NCI-H2081 treated with DMSO at 0.1 percent for 48 hours (cell line): ENCODE measurements around the gene ZNF341.
"Not testable (repeated sequence)": the region's sequence is repeated elsewhere in the genome, so short reads cannot be mapped to it uniquely, and the experiment has no call there.

Source experiments
- DNase-seq: peaks from one replicate; lab custom pipeline; 2025; lab: John Stamatoyannopoulos, UW

The ZNF341 gene

DNA sequence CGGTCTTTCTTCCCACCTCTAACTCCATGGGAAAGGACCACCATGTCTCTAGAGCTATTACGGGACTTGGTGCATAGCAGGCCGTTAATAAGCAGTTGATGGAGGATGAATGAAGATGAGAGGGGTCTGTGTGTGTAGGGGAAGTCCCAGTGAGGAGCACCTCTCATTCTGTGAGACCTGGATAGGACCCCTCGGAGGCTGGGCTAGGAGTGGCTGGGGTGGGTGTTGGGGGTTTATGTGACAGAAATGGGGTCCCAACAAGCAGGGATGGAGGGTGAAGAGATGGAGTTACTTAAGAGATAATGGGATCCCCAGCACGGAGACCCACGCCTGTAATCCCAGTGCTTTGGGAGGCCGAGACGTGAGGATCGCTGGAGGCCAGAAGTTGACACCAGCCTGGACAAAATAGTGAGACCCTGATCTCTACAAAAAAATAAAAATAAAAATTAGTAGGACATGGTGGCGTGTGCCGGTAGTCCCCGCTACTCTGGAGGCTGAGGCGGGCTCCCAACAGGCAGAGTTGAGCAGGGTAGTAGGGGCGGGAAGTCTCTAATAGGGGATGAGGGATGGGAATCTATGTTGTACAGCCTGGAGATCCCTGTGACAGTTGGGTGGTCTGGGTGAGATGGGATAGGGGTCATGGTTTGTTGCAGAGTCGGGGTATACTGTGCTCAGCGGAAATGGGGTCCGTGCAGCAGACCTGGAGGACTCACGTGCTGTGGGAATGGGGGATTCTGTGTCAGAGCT, 677 bp upstream of the ZNF341 start:
- no peak for DNase-seq

- no peak for DNase-seq
Observed at GRCh38 chr20:33732166-33732970, 572 bp downstream of the ZNF341 start.

GRCh38 chr20:33733654-33734576, 2.1 kb downstream of the ZNF341 start:
- DNase-seq = no peak

DNA sequence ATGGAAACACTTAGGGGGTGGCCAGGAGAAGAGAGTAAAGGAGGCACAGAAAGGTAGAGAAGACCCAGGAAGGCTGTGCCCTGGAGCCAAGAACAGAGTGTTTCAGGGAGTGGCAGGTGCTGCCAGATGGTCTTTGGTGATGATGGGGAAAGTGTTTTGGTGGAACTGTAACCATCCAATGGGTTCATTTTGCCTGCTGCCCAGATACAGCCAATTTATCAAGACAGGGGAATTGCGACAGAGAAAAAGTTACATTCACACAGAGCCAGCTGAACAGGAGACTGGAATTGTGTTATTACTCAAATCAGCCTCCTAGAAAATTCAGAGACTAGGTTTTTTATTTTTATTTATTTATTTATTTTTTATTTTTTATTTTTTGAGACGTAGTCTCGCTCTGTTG, 5.2 kb downstream of the ZNF341 start:
- DNase-seq = no peak

DNA sequence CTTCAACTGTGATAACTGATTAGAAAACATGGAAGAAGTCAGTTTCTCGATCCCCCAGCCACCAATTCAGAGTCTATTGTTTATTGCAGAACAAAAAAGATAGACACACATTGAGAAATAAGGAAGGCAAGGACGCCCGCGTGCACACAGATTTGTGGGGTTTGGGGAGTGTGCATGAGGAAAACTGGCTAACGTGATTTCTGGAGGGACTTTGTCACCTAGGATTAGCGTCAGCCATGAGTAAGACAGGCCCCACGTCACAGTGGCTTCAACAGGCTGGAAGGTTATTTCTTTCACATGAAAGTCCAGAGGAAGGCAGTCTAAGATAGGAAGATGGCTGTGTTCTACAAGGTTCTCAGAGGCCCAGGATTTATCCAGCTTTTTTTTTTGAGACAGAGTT, 7.7 kb downstream of the ZNF341 start:
- no peak for DNase-seq

DNA sequence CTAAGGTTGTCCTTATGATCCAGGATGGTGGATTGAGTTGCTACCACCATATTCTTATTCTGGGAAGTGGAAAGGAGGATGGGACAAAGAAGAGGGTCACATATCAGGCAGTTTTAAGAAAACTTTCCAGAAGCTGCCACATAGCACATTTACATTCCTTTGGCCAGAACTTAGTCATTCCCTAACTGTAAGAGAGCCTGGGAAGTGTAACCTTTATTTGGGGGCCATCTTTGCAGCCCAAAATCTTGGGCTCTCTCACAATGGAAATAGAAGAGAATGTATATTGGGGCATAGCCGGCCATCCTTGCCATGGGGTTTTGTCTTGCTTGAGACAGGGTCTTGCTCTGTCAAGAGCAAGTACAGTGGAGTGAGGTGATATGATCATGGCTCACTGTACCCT, 8.4 kb downstream of the ZNF341 start:
- DNase-seq = no peak

- no peak for DNase-seq
Observed at GRCh38 chr20:33744181-33744580, 12.4 kb downstream of the ZNF341 start.

DNA sequence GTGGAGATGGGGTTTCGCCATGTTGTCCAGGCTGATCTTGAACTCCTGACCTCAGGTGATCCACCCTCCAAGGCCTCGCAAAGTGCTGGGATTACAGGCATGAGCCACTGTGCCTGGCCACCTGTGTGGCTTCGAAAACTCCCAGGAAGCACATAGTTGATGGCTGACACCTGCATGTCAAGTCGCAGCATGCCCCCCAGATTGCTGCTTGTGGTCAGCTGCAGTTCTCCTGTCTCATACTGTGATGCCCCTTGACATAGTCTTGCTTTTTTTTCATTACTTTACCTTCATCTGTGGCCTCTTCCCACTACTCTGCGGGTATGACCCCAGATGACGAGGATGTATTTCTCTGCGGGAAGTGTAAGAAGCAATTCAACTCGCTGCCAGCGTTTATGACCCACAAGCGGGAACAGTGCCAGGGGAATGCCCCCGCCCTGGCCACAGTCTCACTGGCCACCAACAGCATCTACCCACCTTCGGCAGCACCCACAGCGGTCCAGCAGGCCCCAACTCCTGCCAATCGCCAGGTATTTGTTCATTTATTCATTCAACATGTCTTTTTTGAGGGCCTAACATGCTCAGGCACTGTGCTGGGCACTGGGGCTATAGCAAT, 13.1 kb downstream of the ZNF341 start:
- no peak for DNase-seq

GRCh38 chr20:33746325-33746998, 14.7 kb downstream of the ZNF341 start:
- no peak for DNase-seq

- DNase-seq = no peak
Observed at GRCh38 chr20:33751775-33752174, 20.0 kb downstream of the ZNF341 start.

DNA sequence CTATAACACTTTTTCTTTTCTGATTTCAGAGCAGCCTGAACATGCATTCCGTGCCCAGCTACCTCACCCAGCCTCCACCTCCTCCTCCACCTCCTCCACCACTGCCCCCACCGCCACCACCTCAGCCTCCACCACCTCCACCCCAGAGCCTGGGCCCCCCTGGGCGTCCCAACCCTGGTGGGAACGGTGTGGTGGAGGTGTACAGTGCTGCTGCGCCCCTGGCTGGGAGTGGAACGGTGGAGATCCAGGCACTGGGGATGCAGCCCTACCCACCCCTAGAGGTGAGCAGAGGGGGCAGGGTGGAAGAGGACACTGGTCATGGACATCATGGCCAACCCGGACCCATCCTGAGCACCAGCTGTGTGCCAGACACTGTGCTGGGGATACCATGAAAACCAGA, 21.3 kb downstream of the ZNF341 start:
- no peak for DNase-seq

DNA sequence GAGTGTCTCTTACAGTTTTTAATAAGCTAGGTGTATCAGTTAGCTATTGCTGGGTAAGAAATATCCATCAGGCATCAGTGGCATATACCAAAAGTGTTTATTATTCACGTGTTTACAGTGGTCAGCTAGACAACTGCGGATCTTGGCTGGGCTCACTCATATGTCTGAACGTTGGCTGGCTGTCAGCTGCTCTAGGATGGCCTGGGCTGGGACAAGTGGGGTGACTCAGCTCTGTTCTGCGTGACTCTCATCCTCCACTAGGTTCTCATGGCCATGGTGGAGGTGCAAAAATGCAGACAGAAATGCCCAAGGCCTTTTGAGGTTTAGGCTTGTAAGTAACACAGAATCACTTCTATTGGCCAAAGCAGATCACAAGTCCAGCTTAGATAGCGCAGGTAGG, 22.0 kb downstream of the ZNF341 start:
- DNase-seq = no peak

DNA sequence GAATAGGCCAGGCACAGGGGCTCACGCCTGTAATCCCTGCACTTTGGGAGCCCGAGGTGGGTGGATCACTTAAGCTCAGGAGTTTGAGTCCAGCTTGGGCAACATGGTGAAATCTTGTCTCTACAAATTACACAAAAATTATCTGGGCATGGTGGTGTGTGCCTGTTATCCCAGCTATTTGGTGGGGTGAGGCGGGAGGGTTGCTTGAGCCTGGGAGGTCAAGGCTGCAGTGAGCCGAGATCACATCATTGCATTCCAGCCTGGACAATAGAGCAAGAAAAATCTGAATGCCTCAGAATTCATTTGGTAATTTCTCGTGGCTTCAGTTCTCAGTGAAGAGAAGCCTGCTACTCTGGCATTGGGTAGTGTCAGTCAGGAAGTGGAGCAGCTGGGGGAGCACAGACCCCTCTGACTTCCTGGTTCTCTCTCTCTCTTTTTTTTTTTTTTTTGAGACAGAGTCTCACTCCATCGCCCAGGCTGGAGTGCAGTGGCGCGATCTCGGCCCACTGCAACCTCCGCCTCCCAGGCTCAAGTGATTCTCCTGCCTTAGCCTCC, 24.2 kb downstream of the ZNF341 start:
- not testable (repeated sequence) for DNase-seq

GRCh38 chr20:33757046-33757445, 25.2 kb downstream of the ZNF341 start:
- no peak for DNase-seq

- no peak for DNase-seq
Observed at GRCh38 chr20:33757458-33757857, 25.7 kb downstream of the ZNF341 start.

GRCh38 chr20:33761698-33762250, 30.0 kb downstream of the ZNF341 start:
- DNase-seq = no peak

DNA sequence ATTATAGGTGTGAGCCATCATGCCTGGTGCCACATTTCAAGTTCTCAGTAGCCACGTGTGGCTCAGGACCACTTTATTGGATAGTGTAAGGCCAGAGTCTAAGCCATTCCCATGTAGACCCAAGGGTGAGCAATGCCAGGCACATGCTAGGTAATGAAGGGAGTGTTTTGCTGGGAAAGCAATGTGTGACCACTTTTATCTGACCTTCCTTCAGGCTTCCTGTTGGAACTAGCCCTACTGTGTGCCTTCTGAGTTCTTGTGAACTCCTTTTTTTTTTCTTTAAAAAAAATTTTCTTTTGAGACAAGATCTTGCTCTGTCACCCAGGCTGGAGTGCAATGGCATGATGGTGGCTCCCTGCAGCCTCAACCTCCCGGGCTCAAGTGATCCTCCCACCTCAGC, 33.3 kb downstream of the ZNF341 start:
- no peak for DNase-seq

DNA sequence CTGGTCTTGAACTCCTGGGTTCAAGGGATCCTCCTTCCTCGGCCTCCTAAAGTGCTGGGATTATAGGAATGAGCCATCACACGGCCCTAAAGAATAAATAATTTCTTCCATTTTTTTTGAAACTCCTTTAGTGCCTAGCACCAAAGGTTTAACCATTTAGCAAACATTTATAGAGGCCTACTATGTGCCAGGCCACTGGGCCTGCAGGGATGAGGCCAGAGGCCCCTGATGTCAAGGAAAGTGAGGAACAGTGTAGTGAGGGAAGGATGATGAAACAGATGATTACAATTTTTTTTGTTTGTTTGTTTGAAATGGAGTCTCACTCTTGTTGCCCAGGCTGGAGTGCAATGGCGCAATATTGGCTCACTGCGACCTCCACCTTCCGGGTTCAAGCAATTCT, 33.8 kb downstream of the ZNF341 start:
- DNase-seq = no peak

GRCh38 chr20:33766686-33767085, 34.9 kb downstream of the ZNF341 start:
- no peak for DNase-seq

- DNase-seq = no peak
Observed at GRCh38 chr20:33767777-33768138, 36.0 kb downstream of the ZNF341 start.

GRCh38 chr20:33769043-33769442, 37.2 kb downstream of the ZNF341 start:
- DNase-seq = no peak
